Progenitor cell of endocrine pancreas (in vitro differentiated cells): ENCODE measurements around the gene TPSD1. TPM values are rescaled to one million over a fixed set of nuclear protein-coding genes. Genes with fewer than 3 reads are reported as not detected.

Experiments
- DNase-seq: peaks from one replicate; pipeline ENCODE4 v3.0.0; 2021; ENCODE audit warnings: low spot score; ENCODE audit not compliant: unreplicated experiment
- H3K27ac Mint-ChIP-seq: 2 replicates; pipeline ENCODE4 v1.8.0; 2021; ENCODE audit warnings: mild to moderate bottlenecking, moderate library complexity, mixed read lengths
- H3K27me3 Mint-ChIP-seq: 2 replicates; pipeline ENCODE4 v1.8.0; 2021; ENCODE audit warnings: mixed read lengths
- H3K36me3 Mint-ChIP-seq: 2 replicates; pipeline ENCODE4 v1.8.0; 2022; ENCODE audit warnings: mixed read lengths; ENCODE audit not compliant: insufficient read depth
- H3K4me1 Mint-ChIP-seq: 2 replicates; pipeline ENCODE4 v1.8.0; 2021; ENCODE audit warnings: low read depth, mixed read lengths
- H3K4me3 Mint-ChIP-seq: 2 replicates; pipeline ENCODE4 v1.8.0; 2021; ENCODE audit warnings: low read depth, mild to moderate bottlenecking, moderate library complexity, mixed read lengths
- H3K9me3 Mint-ChIP-seq: 2 replicates; pipeline ENCODE4 v1.8.0; 2021; ENCODE audit warnings: low read depth, mixed read lengths
- total RNA-seq: library from RNA; stranded (reverse); gene quantifications from 2 replicates; pipeline ENCODE4 v1.2.1, GENCODE V29; 2021
- TF ChIP-seq, protein P1 (sequence below): fragments of 200-600 bp; sonication (generic); IDR thresholded peaks from one replicate; pipeline ENCODE4 v1.5.0; 2021; ENCODE audit warnings: antibody characterized with exemption, mild to moderate bottlenecking; ENCODE audit not compliant: unreplicated experiment

The TPSD1 gene
- total RNA-seq, 1 donor from 2014 or later: not detected

DNA sequence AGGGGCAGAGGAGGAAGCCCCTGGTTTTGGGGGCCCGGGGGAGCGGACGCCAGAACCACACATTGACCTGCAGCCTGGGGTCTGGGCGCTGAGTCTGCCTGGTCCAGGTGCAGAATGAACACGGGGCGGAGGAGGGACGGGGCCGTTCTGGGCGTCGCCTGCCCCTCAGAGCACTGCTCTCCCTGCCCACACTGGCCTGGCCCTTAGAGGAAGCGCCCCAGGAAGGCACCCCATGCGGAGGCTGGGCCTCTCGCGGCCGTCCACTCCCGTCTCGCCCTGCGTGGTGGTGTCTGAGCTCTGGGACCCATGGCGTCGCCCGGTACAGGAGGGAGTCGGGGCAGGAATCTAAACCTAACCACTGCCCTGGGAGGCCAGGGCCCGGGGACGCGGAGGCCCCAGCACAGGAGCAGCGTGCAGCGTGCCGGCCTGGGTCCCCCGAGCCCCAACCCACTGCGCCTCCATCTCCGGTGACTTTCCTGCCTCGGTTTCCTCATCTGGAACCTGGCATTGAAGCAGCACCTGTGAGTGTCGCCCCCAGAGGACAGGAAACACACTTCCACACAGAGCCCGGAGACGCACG lies 4.3 kb downstream of the TPSD1 start:
- peaks cover 20% of the 10 kb centered on the region for H3K27me3 Mint-ChIP-seq
- H3K4me1 Mint-ChIP-seq: no peaks in the 10 kb centered on the region
- DNase-seq: no peak
- TF ChIP-seq, protein P1, sequence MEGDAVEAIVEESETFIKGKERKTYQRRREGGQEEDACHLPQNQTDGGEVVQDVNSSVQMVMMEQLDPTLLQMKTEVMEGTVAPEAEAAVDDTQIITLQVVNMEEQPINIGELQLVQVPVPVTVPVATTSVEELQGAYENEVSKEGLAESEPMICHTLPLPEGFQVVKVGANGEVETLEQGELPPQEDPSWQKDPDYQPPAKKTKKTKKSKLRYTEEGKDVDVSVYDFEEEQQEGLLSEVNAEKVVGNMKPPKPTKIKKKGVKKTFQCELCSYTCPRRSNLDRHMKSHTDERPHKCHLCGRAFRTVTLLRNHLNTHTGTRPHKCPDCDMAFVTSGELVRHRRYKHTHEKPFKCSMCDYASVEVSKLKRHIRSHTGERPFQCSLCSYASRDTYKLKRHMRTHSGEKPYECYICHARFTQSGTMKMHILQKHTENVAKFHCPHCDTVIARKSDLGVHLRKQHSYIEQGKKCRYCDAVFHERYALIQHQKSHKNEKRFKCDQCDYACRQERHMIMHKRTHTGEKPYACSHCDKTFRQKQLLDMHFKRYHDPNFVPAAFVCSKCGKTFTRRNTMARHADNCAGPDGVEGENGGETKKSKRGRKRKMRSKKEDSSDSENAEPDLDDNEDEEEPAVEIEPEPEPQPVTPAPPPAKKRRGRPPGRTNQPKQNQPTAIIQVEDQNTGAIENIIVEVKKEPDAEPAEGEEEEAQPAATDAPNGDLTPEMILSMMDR: no peak
- H3K4me3 Mint-ChIP-seq: no peak overlapping the region
- no peak overlapping the region for H3K27ac Mint-ChIP-seq
- no peaks in the 10 kb centered on the region for H3K36me3 Mint-ChIP-seq
- H3K9me3 Mint-ChIP-seq: no peaks in the 10 kb centered on the region

DNA sequence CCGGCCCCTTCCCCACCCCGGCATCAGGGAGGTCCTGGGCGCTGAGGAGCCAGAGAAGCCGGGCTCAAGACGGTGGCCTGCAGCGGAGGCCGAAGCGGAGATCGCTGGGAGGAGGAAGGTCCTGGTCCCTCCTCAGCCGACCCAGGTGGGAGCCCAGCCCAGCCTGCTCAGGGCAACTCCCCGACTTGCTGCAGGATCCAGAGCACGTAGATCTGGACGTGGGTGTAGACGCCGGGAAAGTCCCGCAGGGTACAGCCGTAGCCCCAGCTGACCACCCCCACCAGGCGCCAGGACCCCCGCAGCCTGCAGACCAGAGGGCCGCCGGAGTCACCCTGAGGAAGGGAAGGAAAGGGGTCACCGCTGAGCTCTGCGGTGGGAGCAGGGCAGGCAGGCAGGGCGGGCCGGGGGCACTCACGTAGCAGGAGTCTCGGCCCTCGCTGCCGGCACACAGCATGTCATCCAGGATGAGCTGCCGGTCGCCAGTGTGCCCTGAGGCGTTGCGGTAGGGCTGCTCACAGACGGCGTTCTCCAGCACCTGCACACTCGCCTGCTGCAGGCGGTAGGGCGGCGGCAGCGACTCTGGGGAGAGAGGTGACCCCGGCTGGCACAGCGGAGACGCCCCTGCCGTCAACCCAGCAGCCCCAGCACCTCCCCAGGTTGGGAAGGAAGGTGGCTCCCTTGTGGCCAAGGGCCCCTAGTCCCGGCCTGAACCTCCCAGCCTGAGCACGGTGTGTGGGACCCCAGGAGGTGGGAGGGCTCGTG lies 5.4 kb downstream of the TPSD1 start:
- no peak overlapping the region for H3K4me3 Mint-ChIP-seq
- TF ChIP-seq, protein P1: no peak
- H3K27me3 Mint-ChIP-seq: peaks cover 22% of the 10 kb centered on the region
- H3K27ac Mint-ChIP-seq: no peak overlapping the region
- no peaks in the 10 kb centered on the region for H3K9me3 Mint-ChIP-seq
- DNase-seq: no peak
- no peaks in the 10 kb centered on the region for H3K4me1 Mint-ChIP-seq
- no peaks in the 10 kb centered on the region for H3K36me3 Mint-ChIP-seq

DNA sequence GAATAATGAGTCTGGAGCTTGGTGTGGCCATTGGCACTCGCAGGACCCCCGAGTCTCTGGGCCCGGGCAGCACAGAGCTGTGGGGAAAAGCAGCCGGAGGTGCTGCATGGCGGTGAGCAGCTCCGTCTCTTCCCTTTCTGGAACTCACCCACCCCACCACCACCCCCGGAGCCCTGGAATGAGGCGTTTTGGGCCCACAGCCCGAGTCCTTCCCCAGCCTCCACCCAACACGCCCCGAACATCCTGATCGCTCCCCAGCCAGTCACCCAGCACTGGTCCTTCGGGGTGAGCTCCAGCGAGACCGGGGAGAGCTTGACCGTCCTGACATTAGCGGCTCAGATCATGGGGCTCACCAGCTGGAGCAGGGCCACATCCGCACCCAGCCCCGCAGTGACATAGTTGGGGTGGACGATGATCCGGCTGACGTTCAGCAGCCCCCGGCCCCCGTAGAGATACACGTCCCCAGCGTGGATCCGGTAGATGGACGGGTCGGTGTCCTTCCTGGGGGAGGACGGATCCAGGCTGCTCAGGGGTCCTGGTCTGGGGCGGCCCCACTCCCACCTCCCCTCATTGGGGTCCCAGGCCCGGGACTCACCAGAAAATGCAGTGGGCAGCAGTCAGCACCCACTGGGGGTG lies 6.5 kb downstream of the TPSD1 start:
- Mint-ChIP-seq H3K4me3 (no peak overlapping the region), H3K4me1 (no peaks in the 10 kb centered on the region), H3K9me3 (no peaks in the 10 kb centered on the region), H3K36me3 (no peaks in the 10 kb centered on the region), H3K27me3 (peaks cover 25% of the 10 kb centered on the region), H3K27ac (no peak overlapping the region)
- TF ChIP-seq, protein P1: no peak
- DNase-seq: no peak

DNA sequence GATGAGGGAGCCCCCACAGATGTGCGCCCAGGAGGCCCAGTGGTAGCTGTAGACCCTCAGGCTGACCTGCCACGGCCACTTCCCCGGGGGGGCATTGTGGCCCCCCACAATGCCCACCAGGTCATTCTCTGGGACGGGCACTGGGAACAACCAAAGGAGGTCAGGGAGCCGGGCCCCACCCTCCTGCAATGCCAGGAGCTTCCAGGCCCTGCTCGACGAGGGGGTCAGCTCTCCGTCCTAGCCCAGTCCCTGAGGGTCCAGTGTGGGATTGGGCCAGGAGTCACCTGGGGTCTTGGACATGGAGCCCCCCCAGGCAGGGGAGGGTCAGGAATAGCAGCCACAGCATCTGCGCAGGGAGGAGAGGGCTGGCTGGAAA lies 7.0 kb downstream of the TPSD1 start:
- H3K36me3 Mint-ChIP-seq: no peaks in the 10 kb centered on the region
- no peak overlapping the region for H3K4me3 Mint-ChIP-seq
- TF ChIP-seq, protein P1: no peak
- no peak for DNase-seq
- H3K4me1 Mint-ChIP-seq: no peaks in the 10 kb centered on the region
- no peak overlapping the region for H3K27ac Mint-ChIP-seq
- H3K27me3 Mint-ChIP-seq: peaks cover 25% of the 10 kb centered on the region
- no peaks in the 10 kb centered on the region for H3K9me3 Mint-ChIP-seq

DNA sequence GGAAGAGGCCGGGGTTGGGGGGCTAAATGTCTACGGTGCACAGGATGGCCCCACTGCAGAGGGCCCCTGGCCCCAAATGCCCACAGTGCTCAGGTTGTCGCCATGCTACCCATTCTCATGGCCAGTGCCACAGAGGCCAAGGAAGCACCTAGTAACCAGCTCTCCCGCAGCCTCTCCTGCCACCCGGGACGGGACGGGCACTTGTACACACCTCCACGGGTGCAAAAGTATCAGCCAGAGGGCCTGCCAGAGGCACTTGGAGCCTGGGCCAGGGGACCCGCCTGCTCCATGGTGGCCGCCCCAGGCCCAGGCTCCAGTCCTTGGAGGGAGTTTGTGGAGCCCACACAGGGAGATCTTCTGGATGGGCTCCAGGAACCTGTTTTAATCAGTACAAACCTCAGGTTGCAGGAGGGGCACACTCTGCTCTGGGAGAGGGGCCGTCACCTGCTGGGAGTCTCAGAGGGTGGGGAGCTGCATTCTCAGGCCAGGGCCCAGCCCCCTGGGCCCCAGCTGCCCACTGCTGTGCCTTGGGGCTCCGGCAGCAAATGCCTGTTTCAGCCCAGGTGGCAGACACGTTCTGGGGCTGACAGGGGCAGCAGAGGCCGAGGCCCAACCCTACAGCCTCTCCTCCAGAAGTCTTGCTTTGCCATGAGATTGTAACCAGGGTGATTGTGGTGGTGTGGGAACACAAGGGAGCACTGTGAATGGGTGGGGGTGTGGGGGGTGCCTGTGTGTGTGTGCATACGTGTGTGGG lies 7.9 kb downstream of the TPSD1 start:
- no peak overlapping the region for H3K27ac Mint-ChIP-seq

More for the DNA sequence above, 7.9 kb downstream of the TPSD1 start:
- Mint-ChIP-seq H3K9me3 (no peaks in the 10 kb centered on the region), H3K4me1 (no peaks in the 10 kb centered on the region), H3K27me3 (peaks cover 25% of the 10 kb centered on the region), H3K36me3 (no peaks in the 10 kb centered on the region), H3K4me3 (no peak overlapping the region)
- TF ChIP-seq, protein P1: no peak
- no peak for DNase-seq
